H1 (cell line): ENCODE measurements around the gene OR2A42. TPM values are rescaled to one million over a fixed set of nuclear protein-coding genes. Genes with fewer than 3 reads are reported as not detected.
"Not testable (repeated sequence)": the region's sequence is repeated elsewhere in the genome, so short reads cannot be mapped to it uniquely, and the experiment has no call there.

ENCODE experiments used
- CTCF ChIA-PET: fragments of 300-600 bp; sonication (Branson Sonifier 250); formaldehyde crosslinking; loops from one replicate; lab custom pipeline; 2021; ENCODE audit not compliant: partially characterized antibody; lab: Charles Lee
- POLR2A ChIA-PET: fragments of 300-600 bp; sonication (Branson Sonifier 250); formaldehyde crosslinking; loops from one replicate; lab custom pipeline; 2021; ENCODE audit warnings: inconsistent platforms; ENCODE audit not compliant: partially characterized antibody; lab: Charles Lee
- DNase-seq, 2 experiments: peaks; one replicate each; pipeline versions ENCODE4 v3.0.0 to v3.0.0-alpha.2; 2010 to 2022; ENCODE audit warnings: low spot score in 2 of 2, low read depth in 1 of 2, mixed read lengths in 1 of 2
- FAIRE-seq: peaks from 2 replicates; lab custom pipeline; 2011; peaks lifted over from hg19 to GRCh38; lab: Jason Lieb, UNC
- H2AFZ ChIP-seq: 2 replicates; pipeline ENCODE4 v1.8.1; 2012; ENCODE audit warnings: low read length, inconsistent platforms
- H2AK5ac ChIP-seq: 2 replicates; pipeline ENCODE4 v1.6.1; 2013; ENCODE audit warnings: low read depth, low read length
- H2BK120ac ChIP-seq: replicated peaks from 2 replicates; pipeline ENCODE3; 2013; ENCODE audit warnings: low read depth, low read length, inconsistent platforms
- H2BK12ac ChIP-seq: 2 replicates; pipeline ENCODE4 v1.6.1; 2013; ENCODE audit warnings: low read depth, low read length
- H2BK15ac ChIP-seq: 2 replicates; pipeline ENCODE4 v1.6.1; 2013; ENCODE audit warnings: low read length
- H2BK20ac ChIP-seq: 2 replicates; pipeline ENCODE4 v1.6.1; 2013; ENCODE audit warnings: low read length
- H2BK5ac ChIP-seq: 2 replicates; pipeline ENCODE4 v1.6.1; 2013; ENCODE audit warnings: low read depth, low read length
- H3K14ac ChIP-seq: 2 replicates; pipeline ENCODE4 v1.6.1; 2013; ENCODE audit warnings: inconsistent platforms; ENCODE audit not compliant: insufficient read length
- H3K18ac ChIP-seq: 2 replicates; pipeline ENCODE4 v1.6.1; 2013; ENCODE audit warnings: low read length; ENCODE audit errors: extremely low read depth
- H3K23ac ChIP-seq: 2 replicates; pipeline ENCODE4 v1.6.1; 2013; ENCODE audit warnings: inconsistent platforms; ENCODE audit not compliant: insufficient read length
- H3K23me2 ChIP-seq: 2 replicates; pipeline ENCODE4 v1.6.1; 2013; ENCODE audit warnings: low read depth, low read length
- H3K27ac ChIP-seq: 2 replicates; pipeline ENCODE4 v1.6.1; 2011; ENCODE audit warnings: low read depth, low read length, inconsistent platforms
- H3K27me3 ChIP-seq, 4 experiments: replicated peaks in 1 of 4; 1 replicate in 1 of 4; 2 replicates in 3 of 4; pipeline versions ENCODE4 v1.6.1 to v1.8.1; 2011 to 2013; ENCODE audit warnings: low read length in 3 of 4, mild to moderate bottlenecking in 3 of 4, inconsistent platforms in 2 of 4, mixed read lengths in 2 of 4, moderate library complexity in 1 of 4; ENCODE audit not compliant: control insufficient read depth in 3 of 4, insufficient read depth in 3 of 4; ENCODE audit errors: extremely low read depth in 1 of 4
- H3K36me3 ChIP-seq, 4 experiments: 2 replicates each; pipeline versions ENCODE4 v1.6.1 to v1.8.1; 2011 to 2013; ENCODE audit warnings: mild to moderate bottlenecking in 4 of 4, low read length in 3 of 4, moderate library complexity in 2 of 4, control low read depth in 1 of 4, inconsistent platforms in 1 of 4; ENCODE audit not compliant: insufficient read depth in 4 of 4, control insufficient read depth in 2 of 4
- H3K4ac ChIP-seq: replicated peaks from 2 replicates; pipeline ENCODE3; 2013; ENCODE audit warnings: low read length, low read depth, mixed read lengths, inconsistent platforms; ENCODE audit not compliant: insufficient read length
- H3K4me1 ChIP-seq, 4 experiments: replicated peaks in 1 of 4; 1 replicate in 1 of 4; 2 replicates in 3 of 4; pipeline versions ENCODE4 v1.6.1 to v1.8.1; 2011 to 2013; ENCODE audit warnings: low read length in 3 of 4, inconsistent platforms in 2 of 4, mixed read lengths in 1 of 4; ENCODE audit not compliant: insufficient read depth in 4 of 4, control insufficient read depth in 3 of 4
- H3K4me2 ChIP-seq, 2 experiments: 2 replicates each; pipeline versions ENCODE4 v1.6.1 to v1.8.1; 2011 to 2013; ENCODE audit warnings: low read depth in 2 of 2, low read length in 2 of 2, control low read depth in 1 of 2, inconsistent platforms in 1 of 2, mild to moderate bottlenecking in 1 of 2; ENCODE audit not compliant: insufficient read depth in 1 of 2
- H3K4me3 ChIP-seq, 4 experiments: fragments of 200-600, 300-600 bp in 1 of 4; sonication (generic), shearing (Covaris generic), sonication (Bioruptor Twin) in 1 of 4; 2 replicates each; pipeline versions ENCODE4 v1.5.1 to v1.8.1; 2011 to 2016; ENCODE audit warnings: low read length in 4 of 4, low read depth in 3 of 4, control low read depth in 2 of 4, inconsistent platforms in 2 of 4, mild to moderate bottlenecking in 2 of 4, mixed read lengths in 1 of 4, moderate library complexity in 1 of 4; ENCODE audit not compliant: insufficient read depth in 2 of 4; ENCODE audit errors: extremely low read depth in 1 of 4
- H3K56ac ChIP-seq: replicated peaks from 2 replicates; pipeline ENCODE3; 2013; ENCODE audit warnings: low read depth, mild to moderate bottlenecking, mixed read lengths, low read length, inconsistent platforms; ENCODE audit not compliant: insufficient read length
- H3K79me1 ChIP-seq: 2 replicates; pipeline ENCODE4 v1.6.1; 2013; ENCODE audit warnings: low read depth, low read length, control low read depth
- H3K79me2 ChIP-seq, 2 experiments: 2 replicates each; pipeline versions ENCODE4 v1.6.1 to v1.8.1; 2012 to 2013; ENCODE audit warnings: low read length in 2 of 2, mild to moderate bottlenecking in 2 of 2, inconsistent platforms in 1 of 2; ENCODE audit not compliant: insufficient read depth in 2 of 2, control insufficient read depth in 1 of 2
- H3K9ac ChIP-seq, 4 experiments: replicated peaks in 1 of 4; 1 replicate in 1 of 4; 2 replicates in 3 of 4; pipeline versions ENCODE4 v1.6.1 to v1.8.1; 2011 to 2013; ENCODE audit warnings: low read depth in 3 of 4, low read length in 3 of 4, control low read depth in 2 of 4, mild to moderate bottlenecking in 2 of 4, moderate library complexity in 2 of 4, inconsistent platforms in 1 of 4; ENCODE audit errors: extremely low read depth in 1 of 4
- H3K9me3 ChIP-seq, 2 experiments: 2 replicates each; pipeline versions ENCODE4 v1.6.1 to v1.8.1; 2012 to 2013; ENCODE audit warnings: mild to moderate bottlenecking in 2 of 2, moderate library complexity in 2 of 2, control low read depth in 1 of 2, inconsistent platforms in 1 of 2, low read depth in 1 of 2, low read length in 1 of 2, mixed read lengths in 1 of 2; ENCODE audit not compliant: insufficient read depth in 2 of 2
- H4K20me1 ChIP-seq, 2 experiments: replicated peaks in 1 of 2; 2 replicates each; pipeline versions ENCODE3 to v1.8.1; 2011 to 2013; ENCODE audit warnings: inconsistent platforms in 2 of 2, low read length in 2 of 2, mild to moderate bottlenecking in 1 of 2; ENCODE audit not compliant: insufficient read depth in 2 of 2, control insufficient read depth in 1 of 2
- H4K5ac ChIP-seq: 2 replicates; pipeline ENCODE4 v1.6.1; 2013; ENCODE audit warnings: low read length, low read depth, mixed read lengths, inconsistent platforms; ENCODE audit not compliant: insufficient read length
- H4K8ac ChIP-seq: 2 replicates; pipeline ENCODE4 v1.8.0; 2013; ENCODE audit warnings: mild to moderate bottlenecking, moderate library complexity, low read length, inconsistent platforms; ENCODE audit not compliant: insufficient read depth; ENCODE audit errors: extremely low read depth
- H4K91ac ChIP-seq: replicated peaks from 2 replicates; pipeline ENCODE3; 2013; ENCODE audit warnings: low read length, mixed read lengths, inconsistent platforms; ENCODE audit not compliant: insufficient read length
- WGBS, 2 experiments: shearing (Covaris generic) in 1 of 2; methylation state at CpG; one replicate each; pipeline versions ENCODE4 v1.1.6 to v1.1.7; 2013 to 2015; ENCODE audit warnings: low lambda C conversion rate in 2 of 2, mixed read lengths in 2 of 2, inconsistent platforms in 1 of 2, low coverage in 1 of 2, missing lambda C conversion rate in 1 of 2; ENCODE audit not compliant: insufficient replicate concordance in 2 of 2, insufficient coverage in 1 of 2, insufficient read length in 1 of 2; ENCODE audit errors: extremely low coverage in 1 of 2, missing lambda C conversion rate in 1 of 2; 5-methylcytosine and 5-hydroxymethylcytosine counted together
- polyA plus RNA-seq, 7 experiments: library from polyadenylated mRNA; depleted of rRNA in 3 of 7; stranded (reverse) in 5 of 7; unstranded in 2 of 7; fragments of >200 nt in 5 of 7; fragments of 200-250 nt in 2 of 7; gene quantifications; 1 replicate in 5 of 7; 2 replicates in 1 of 7; 4 replicates in 1 of 7; pipeline versions ENCODE4 v1.2.1 to v1.2.3, GENCODE V29; 2011 to 2013; ENCODE audit warnings: missing spikeins in 2 of 7, mixed read lengths in 2 of 7
- total RNA-seq: library from RNA; stranded (reverse); fragmentation: NEBNext Ultra II Directional; extraction: Animal tissue kit (Norgen Biotek cat#: 25700); gene quantifications from 2 replicates; pipeline ENCODE4 v1.2.1, GENCODE V29; 2021

Gene OR2A42
- total and polyA plus RNA-seq, 2 of the 8 experiments (the other 6 are each of a cell fraction or from before 2014, with no cell fraction given), result not detected

DNA sequence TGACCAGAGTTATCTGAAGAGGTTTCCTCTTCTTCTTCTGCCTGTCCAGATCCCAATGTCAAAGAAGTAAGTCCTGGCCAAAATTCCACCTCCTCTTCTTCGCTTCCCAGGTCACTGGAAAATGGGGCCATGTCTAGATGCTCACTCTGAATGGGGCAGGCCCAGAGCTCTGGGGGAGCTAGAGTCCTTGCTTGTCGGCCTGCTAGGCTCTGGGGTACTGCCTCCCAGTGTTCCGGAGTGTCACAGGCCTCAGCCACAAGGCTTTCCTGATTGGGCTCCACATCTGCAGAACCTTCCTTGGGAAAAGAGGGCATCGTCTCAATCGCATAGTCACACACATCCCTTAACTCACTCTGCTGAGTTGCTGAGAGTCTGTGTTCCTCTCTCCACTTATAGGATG is 51.6 kb downstream of the OR2A42 start:
- H3K79me2 ChIP-seq, H2BK12ac ChIP-seq, H3K36me3 ChIP-seq, H4K8ac ChIP-seq, H3K9me3 ChIP-seq, H4K5ac ChIP-seq, CTCF ChIA-PET, POLR2A ChIA-PET, H3K9ac ChIP-seq, H3K27ac ChIP-seq, H2BK5ac ChIP-seq, H3K4ac ChIP-seq, H3K56ac ChIP-seq, FAIRE-seq, H3K27me3 ChIP-seq, H3K23ac ChIP-seq, H3K14ac ChIP-seq, H3K79me1 ChIP-seq, H3K18ac ChIP-seq, H2AK5ac ChIP-seq, H3K4me2 ChIP-seq, H2BK20ac ChIP-seq, H3K4me3 ChIP-seq, DNase-seq, H2BK15ac ChIP-seq, H4K20me1 ChIP-seq, H4K91ac ChIP-seq, H2BK120ac ChIP-seq, H3K23me2 ChIP-seq, H2AFZ ChIP-seq, H3K4me1 ChIP-seq: not testable (repeated sequence)
- WGBS, 2 experiments, result no CpG with 5 or more reads among the region's 5 CpGs

DNA sequence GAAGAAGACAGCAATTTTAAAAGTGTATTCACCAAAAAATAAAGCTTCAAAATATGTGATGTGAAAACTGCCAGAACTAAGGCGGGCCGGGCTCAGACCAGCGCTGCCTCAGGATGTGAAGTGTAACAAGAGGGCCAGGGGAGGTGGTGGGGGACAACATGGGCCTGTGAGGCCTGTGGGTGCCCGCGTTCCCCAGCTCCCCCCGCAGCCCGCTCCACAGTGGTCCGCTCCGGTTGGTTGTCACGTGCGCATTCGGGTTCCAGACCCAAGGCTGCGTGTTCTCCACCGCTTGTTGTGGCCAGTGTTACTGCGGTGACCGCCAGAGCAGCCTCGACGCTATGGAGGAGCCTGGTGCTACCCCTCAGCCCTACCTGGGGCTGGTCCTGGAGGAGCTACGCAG is 56.2 kb downstream of the OR2A42 start, which contains the start of gene CTAGE4:
CTAGE4 (plus strand) TSS at position 301 of the 400 bp plus-strand sequence; CDS start at position 339, 38 bp downstream.
- FAIRE-seq, H3K56ac ChIP-seq, POLR2A ChIA-PET, H2AFZ ChIP-seq, H3K4ac ChIP-seq, H3K4me2 ChIP-seq, H2BK120ac ChIP-seq, H4K5ac ChIP-seq, H3K9ac ChIP-seq, DNase-seq, H2BK5ac ChIP-seq, H3K18ac ChIP-seq, H3K23ac ChIP-seq, H3K14ac ChIP-seq, H3K9me3 ChIP-seq, H3K79me1 ChIP-seq, H2BK20ac ChIP-seq, H2AK5ac ChIP-seq, H3K4me1 ChIP-seq, H4K20me1 ChIP-seq, H3K27me3 ChIP-seq, H3K27ac ChIP-seq, H2BK15ac ChIP-seq, H4K8ac ChIP-seq, H4K91ac ChIP-seq, H3K36me3 ChIP-seq, H3K79me2 ChIP-seq, CTCF ChIA-PET, H3K4me3 ChIP-seq, H3K23me2 ChIP-seq, H2BK12ac ChIP-seq: not testable (repeated sequence)
- WGBS, 2 experiments, result no CpG with 5 or more reads among the region's 19 CpGs
